Ishikawa (cell line): ENCODE measurements around the gene CPNE9.
A peak's percentile ranks its signal among the peaks of the same experiment; 100 is the strongest.

Source experiments
- CEBPB ChIP-seq: IDR thresholded peaks from 2 replicates; pipeline ENCODE4 v1.6.1; 2012
- CREB1 ChIP-seq: IDR thresholded peaks from 2 replicates; pipeline ENCODE4 v1.6.1; 2012; ENCODE audit warnings: low read depth
- EGR1 ChIP-seq: IDR thresholded peaks from 2 replicates; pipeline ENCODE4 v1.6.1; 2012
- EP300 ChIP-seq: IDR thresholded peaks from 2 replicates; pipeline ENCODE4 v1.6.1; 2012; ENCODE audit warnings: borderline replicate concordance
- FOXM1 ChIP-seq: IDR thresholded peaks from 2 replicates; pipeline ENCODE4 v1.6.1; 2012; ENCODE audit warnings: low read depth, borderline replicate concordance
- NFIC ChIP-seq: IDR thresholded peaks from 2 replicates; pipeline ENCODE4 v1.6.1; 2012
- RAD21 ChIP-seq: IDR thresholded peaks from 2 replicates; pipeline ENCODE4 v1.6.1; 2012; ENCODE audit warnings: low read depth
- TAF1 ChIP-seq: IDR thresholded peaks from 2 replicates; pipeline ENCODE4 v1.6.1; 2012; ENCODE audit warnings: low read depth, mild to moderate bottlenecking
- TCF12 ChIP-seq: IDR thresholded peaks from 2 replicates; pipeline ENCODE4 v1.6.1; 2012; ENCODE audit warnings: low read depth
- TEAD4 ChIP-seq: IDR thresholded peaks from 2 replicates; pipeline ENCODE4 v1.6.1; 2012
- YY1 ChIP-seq: IDR thresholded peaks from 2 replicates; pipeline ENCODE4 v1.6.1; 2012; ENCODE audit warnings: low read depth
- ZBTB7A ChIP-seq: IDR thresholded peaks from 2 replicates; pipeline ENCODE4 v1.6.1; 2012; ENCODE audit warnings: low read depth
- TF ChIP-seq, protein P1 (sequence below): IDR thresholded peaks from 2 replicates; pipeline ENCODE4 v1.6.1; 2012; ENCODE audit warnings: low read depth, mild to moderate bottlenecking
- TF ChIP-seq, protein P2 (sequence below): IDR thresholded peaks from 2 replicates; pipeline ENCODE4 v1.6.1; 2012
- TF ChIP-seq, protein P3 (sequence below): IDR thresholded peaks from 2 replicates; pipeline ENCODE4 v1.6.1; 2012

CPNE9 gene

DNA sequence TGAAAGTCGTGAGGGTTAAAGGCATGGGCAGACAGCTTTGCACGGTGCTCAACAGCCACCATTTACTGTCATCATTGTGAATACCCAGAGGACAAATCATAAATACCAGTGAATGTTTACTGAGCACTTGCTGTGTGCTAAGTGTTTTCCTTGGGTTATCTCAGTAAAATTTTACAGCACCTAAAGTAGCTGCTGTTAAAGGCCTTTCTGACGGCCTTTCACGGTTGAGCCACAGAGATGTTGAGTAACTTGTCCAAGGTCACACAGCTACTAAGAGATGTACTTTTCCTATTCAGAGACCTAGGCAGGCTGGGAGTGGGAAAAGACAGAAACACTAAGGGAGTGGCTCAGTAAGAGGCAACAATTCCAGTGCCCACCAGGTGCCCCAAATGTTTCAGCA lies 393 bp upstream of the CPNE9 start:
- TF ChIP-seq TAF1 = no peak
- no peak for TF ChIP-seq YY1
- no peak for TF ChIP-seq EP300
- TF ChIP-seq CEBPB = no peak
- TF ChIP-seq EGR1 = no peak
- no peak for TF ChIP-seq TCF12
- TF ChIP-seq, protein P1, sequence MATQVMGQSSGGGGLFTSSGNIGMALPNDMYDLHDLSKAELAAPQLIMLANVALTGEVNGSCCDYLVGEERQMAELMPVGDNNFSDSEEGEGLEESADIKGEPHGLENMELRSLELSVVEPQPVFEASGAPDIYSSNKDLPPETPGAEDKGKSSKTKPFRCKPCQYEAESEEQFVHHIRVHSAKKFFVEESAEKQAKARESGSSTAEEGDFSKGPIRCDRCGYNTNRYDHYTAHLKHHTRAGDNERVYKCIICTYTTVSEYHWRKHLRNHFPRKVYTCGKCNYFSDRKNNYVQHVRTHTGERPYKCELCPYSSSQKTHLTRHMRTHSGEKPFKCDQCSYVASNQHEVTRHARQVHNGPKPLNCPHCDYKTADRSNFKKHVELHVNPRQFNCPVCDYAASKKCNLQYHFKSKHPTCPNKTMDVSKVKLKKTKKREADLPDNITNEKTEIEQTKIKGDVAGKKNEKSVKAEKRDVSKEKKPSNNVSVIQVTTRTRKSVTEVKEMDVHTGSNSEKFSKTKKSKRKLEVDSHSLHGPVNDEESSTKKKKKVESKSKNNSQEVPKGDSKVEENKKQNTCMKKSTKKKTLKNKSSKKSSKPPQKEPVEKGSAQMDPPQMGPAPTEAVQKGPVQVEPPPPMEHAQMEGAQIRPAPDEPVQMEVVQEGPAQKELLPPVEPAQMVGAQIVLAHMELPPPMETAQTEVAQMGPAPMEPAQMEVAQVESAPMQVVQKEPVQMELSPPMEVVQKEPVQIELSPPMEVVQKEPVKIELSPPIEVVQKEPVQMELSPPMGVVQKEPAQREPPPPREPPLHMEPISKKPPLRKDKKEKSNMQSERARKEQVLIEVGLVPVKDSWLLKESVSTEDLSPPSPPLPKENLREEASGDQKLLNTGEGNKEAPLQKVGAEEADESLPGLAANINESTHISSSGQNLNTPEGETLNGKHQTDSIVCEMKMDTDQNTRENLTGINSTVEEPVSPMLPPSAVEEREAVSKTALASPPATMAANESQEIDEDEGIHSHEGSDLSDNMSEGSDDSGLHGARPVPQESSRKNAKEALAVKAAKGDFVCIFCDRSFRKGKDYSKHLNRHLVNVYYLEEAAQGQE = no peak
- TF ChIP-seq CREB1 = no peak
- no peak for TF ChIP-seq NFIC
- TF ChIP-seq TEAD4 = no peak
- no peak for TF ChIP-seq FOXM1
- TF ChIP-seq, protein P2, sequence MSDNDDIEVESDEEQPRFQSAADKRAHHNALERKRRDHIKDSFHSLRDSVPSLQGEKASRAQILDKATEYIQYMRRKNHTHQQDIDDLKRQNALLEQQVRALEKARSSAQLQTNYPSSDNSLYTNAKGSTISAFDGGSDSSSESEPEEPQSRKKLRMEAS = no peak
- no peak for TF ChIP-seq ZBTB7A
- TF ChIP-seq, protein P3, sequence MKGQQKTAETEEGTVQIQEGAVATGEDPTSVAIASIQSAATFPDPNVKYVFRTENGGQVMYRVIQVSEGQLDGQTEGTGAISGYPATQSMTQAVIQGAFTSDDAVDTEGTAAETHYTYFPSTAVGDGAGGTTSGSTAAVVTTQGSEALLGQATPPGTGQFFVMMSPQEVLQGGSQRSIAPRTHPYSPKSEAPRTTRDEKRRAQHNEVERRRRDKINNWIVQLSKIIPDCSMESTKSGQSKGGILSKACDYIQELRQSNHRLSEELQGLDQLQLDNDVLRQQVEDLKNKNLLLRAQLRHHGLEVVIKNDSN = no peak
- no peak for TF ChIP-seq RAD21

DNA sequence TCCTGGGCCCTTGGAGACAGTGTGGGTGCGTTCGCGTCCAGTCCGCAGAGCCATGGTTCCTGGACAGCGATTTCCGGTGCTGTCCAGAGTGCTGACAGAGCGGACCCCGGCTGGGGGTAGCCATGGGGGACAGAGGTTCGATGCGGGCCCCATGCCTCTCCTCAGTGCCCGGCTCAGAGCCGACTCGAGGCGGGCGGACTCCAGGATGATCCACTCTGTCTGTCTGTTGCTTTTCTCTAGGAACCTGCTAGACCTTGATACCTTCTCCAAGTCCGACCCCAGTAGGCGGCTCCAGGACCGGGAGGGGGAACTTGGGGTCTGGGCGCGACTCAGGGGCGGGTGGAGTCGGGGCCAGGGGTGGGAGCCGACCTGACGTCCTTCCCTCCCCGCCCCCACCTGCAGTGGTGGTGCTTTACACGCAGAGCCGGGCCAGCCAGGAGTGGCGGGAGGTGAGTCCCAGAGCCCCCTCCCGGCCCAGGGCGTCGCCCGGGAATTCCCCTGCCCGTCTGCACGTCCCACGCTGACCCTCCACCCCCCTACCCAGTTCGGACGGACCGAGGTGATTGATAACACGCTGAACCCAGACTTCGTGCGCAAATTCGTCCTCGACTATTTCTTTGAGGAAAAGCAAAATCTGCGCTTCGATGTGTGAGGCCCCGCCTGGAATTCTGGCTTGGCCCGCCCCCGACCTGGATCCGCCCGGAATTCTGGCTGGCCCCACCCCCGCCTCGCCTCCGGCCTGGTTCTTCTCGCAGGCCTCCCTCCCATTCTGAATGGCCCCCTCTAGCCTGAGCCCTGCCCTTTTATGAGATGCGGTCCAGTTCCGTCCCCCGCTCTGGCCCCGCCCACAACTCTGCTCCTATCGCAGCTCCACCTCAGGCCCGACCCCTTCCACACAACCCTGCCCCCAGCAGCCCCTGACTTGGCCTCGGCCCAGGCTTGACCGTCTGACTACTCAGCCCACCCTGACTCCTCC lies 1.0 kb downstream of the CPNE9 start:
- no peak for TF ChIP-seq TAF1
- TF ChIP-seq NFIC = no peak
- no peak for TF ChIP-seq FOXM1
- peak; percentile 95 for TF ChIP-seq ZBTB7A
- TF ChIP-seq EP300 = no peak
- TF ChIP-seq, protein P2 = peak; percentile 61
- TF ChIP-seq TEAD4 = 0 out of 2 replicates have a peak, but pooled peaks have one; percentile 45
- TF ChIP-seq, protein P3 = no peak
- no peak for TF ChIP-seq CEBPB
- no peak for TF ChIP-seq CREB1
- TF ChIP-seq TCF12 = no peak
- TF ChIP-seq YY1 = peak; percentile 74
- no peak for TF ChIP-seq RAD21
- TF ChIP-seq, protein P1 = peak; percentile 100
- TF ChIP-seq EGR1 = no peak; the same call in 1 of the 2 replicates

DNA sequence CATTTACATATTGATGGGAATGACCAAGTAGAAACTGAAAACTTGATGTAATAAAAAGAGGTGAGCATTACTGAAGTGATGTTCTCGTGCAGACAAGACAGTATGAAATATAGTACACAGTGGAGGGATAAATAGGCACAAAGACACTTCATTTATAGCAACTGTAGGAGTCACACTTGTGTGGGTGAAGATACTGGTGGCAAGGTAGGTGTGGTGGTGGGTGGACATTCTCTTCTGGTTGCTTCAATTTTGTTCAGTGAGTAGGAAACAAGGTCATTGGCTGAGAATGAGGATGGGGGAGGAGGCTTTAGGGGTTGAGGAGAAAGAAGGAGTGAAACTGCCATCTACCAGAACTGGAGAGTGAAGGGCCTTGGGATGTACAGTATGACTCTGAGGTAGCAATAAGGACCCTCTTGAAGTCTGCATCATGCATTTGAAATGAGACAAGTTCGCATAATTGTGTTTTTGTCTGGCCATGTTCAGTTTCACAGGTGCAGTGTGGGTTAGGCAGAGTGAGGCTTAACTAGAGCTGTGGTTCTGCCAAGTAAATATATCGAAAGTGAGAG lies 6.6 kb downstream of the CPNE9 start:
- TF ChIP-seq, protein P2 = no peak
- no peak for TF ChIP-seq FOXM1
- no peak for TF ChIP-seq TAF1
- TF ChIP-seq TEAD4 = no peak
- no peak for TF ChIP-seq EP300
- TF ChIP-seq EGR1 = no peak
- TF ChIP-seq NFIC = no peak
- no peak for TF ChIP-seq CREB1
- no peak for TF ChIP-seq CEBPB
- no peak for TF ChIP-seq ZBTB7A
- TF ChIP-seq YY1 = no peak
- TF ChIP-seq, protein P1 = no peak
- TF ChIP-seq, protein P3 = no peak
- TF ChIP-seq TCF12 = no peak
- TF ChIP-seq RAD21 = no peak
